Measurements from ENCODE around the gene TUT1.
A peak's percentile ranks its signal among the peaks of the same experiment; 100 is the strongest.

Gene TUT1

DNA sequence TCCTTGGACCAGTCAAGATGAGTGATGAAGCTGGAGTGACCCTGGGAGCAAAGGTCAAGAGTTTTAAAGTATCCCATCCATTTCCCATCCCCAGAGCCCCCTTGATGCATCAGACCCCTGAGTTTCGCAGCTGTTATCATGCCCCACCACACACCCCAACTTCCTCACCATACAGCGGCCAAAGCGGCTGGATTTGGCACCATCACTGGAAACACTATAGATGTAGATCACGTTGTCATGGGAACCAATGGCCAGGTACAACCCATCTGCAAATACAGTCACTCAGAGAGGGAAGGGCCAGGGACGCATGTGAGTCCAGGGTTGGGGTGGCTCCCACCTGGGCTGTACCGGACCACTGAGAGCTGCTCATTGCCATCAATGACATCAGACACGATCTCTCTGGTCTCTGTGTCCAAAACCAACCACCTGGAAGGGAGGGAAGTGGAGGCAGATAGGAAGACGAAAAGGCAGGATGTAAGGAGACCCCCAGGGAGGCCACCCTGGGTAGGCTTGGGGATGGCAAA lies 12.5 kb upstream of the TUT1 start:
- H3K79me1 ChIP-seq (ENCODE audit: low read depth, low read length): peaks cover 8% of the 10 kb centered on the region
- H3K18ac ChIP-seq (ENCODE audit: low read length): no peak overlapping the region
- H3K27ac ChIP-seq (replicated peaks; ENCODE audit: low read length): no peak overlapping the region
- no peak overlapping the region for H2BK120ac ChIP-seq (ENCODE audit: low read depth, low read length)
- H2BK5ac ChIP-seq (ENCODE audit: low read length): no peak overlapping the region
- no peak overlapping the region for H3K14ac ChIP-seq (ENCODE audit: low read length)
- H4K8ac ChIP-seq (ENCODE audit: low read depth, low read length): no peak overlapping the region
- H3K9me3 ChIP-seq (replicated peaks in 1 of 2; ENCODE audit: control insufficient read depth in 2 of 2, insufficient read depth in 1 of 2, low read depth in 1 of 2, low read length in 2 of 2): no peaks in the 10 kb centered on the region
- H2AFZ ChIP-seq (ENCODE audit: low read length): no peak overlapping the region
- H3K4ac ChIP-seq (ENCODE audit: low read length): no peak overlapping the region
- no peak overlapping the region for H4K91ac ChIP-seq (ENCODE audit: low read depth, low read length, poor library complexity)
- H3K9ac ChIP-seq (ENCODE audit: low read depth, low read length, poor library complexity): no peak overlapping the region
- DNase-seq (ENCODE audit: low spot score): no peak
- H2BK15ac ChIP-seq (ENCODE audit: low read length): no peak overlapping the region
- H3K4me3 ChIP-seq (ENCODE audit: low read length in 2 of 2): no peak overlapping the region
- no peak overlapping the region for H3K23ac ChIP-seq (ENCODE audit: low read depth, low read length, poor library complexity)
- H3K27me3 ChIP-seq (ENCODE audit: control insufficient read depth in 3 of 3, insufficient read depth in 3 of 3, low read depth in 1 of 3, low read length in 3 of 3): peaks cover 0 to 17% (median 0%) of the 10 kb centered on the region in 3 experiments
- WGBS, 2 donors (ENCODE audit: extremely low coverage in 2 of 2, insufficient read length in 2 of 2, insufficient replicate concordance in 1 of 2): no CpG with 5 or more reads among the region's 8 CpGs
- H2BK12ac ChIP-seq (ENCODE audit: low read length): no peak overlapping the region
- H3K36me3 ChIP-seq (replicated peaks in 1 of 2; ENCODE audit: control insufficient read depth in 2 of 2, insufficient read depth in 2 of 2, low read length in 2 of 2): peaks cover 4 to 35% of the 10 kb centered on the region in 2 donors
- no peak overlapping the region for H2AK5ac ChIP-seq (ENCODE audit: low read depth, low read length)
- peaks cover 19 to 34% of the 10 kb centered on the region in 2 donors for H3K4me1 ChIP-seq (ENCODE audit: control insufficient read depth in 2 of 2, insufficient read depth in 1 of 2, low read depth in 1 of 2, low read length in 2 of 2)
- no peak overlapping the region for H3K4me2 ChIP-seq (ENCODE audit: insufficient read depth, low read length, poor library complexity, severe bottlenecking)

DNA sequence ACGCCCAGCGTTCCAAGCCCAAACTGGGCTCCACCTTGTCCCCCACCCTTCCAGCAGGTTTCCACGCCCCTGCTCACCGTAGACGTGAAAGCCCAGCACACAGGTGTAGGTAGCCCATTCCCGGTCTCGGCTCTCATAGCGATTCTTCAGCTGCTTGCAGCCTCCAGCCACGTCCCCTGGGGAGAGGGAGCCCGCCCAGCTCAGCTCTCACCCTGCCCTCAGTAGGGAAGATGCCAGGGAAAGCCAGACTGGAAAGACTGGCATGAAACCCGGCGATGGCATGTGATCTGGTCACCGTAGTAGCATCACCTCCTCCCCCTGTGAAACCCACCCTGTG lies 11.7 kb upstream of the TUT1 start:
- H2AFZ ChIP-seq (ENCODE audit: low read length): no peak overlapping the region
- peak overlapping the region; percentile 88 for H2BK15ac ChIP-seq (ENCODE audit: low read length)
- peaks cover 8% of the 10 kb centered on the region for H3K79me1 ChIP-seq (ENCODE audit: low read depth, low read length)
- H4K91ac ChIP-seq (ENCODE audit: low read depth, low read length, poor library complexity): no peak overlapping the region
- peak overlapping the region; percentile 86 for H2AK5ac ChIP-seq (ENCODE audit: low read depth, low read length)
- peak overlapping the region; percentile 90 for H3K4me2 ChIP-seq (ENCODE audit: insufficient read depth, low read length, poor library complexity, severe bottlenecking)
- WGBS, 2 donors (ENCODE audit: extremely low coverage in 2 of 2, insufficient read length in 2 of 2, insufficient replicate concordance in 1 of 2): no CpG with 5 or more reads among the region's 13 CpGs
- peak overlapping the region; percentile 96 for H3K18ac ChIP-seq (ENCODE audit: low read length)
- H3K14ac ChIP-seq (ENCODE audit: low read length): no peak overlapping the region
- H2BK5ac ChIP-seq (ENCODE audit: low read length): peak overlapping the region; percentile 33
- peaks cover 10 to 40% of the 10 kb centered on the region in 2 donors for H3K36me3 ChIP-seq (replicated peaks in 1 of 2; ENCODE audit: control insufficient read depth in 2 of 2, insufficient read depth in 2 of 2, low read length in 2 of 2)
- peak overlapping the region in 1 of 2 donors; percentile 78 for H3K4me3 ChIP-seq (ENCODE audit: low read length in 2 of 2)
- peak overlapping the region; percentile 82 for H3K9ac ChIP-seq (ENCODE audit: low read depth, low read length, poor library complexity)
- H3K27me3 ChIP-seq (ENCODE audit: control insufficient read depth in 3 of 3, insufficient read depth in 3 of 3, low read depth in 1 of 3, low read length in 3 of 3): peaks cover 0 to 17% (median 0%) of the 10 kb centered on the region in 3 experiments
- H2BK120ac ChIP-seq (ENCODE audit: low read depth, low read length): peak overlapping the region; percentile 6
- no peak for DNase-seq (ENCODE audit: low spot score)
- H3K23ac ChIP-seq (ENCODE audit: low read depth, low read length, poor library complexity): no peak overlapping the region
- peaks cover 19 to 37% of the 10 kb centered on the region in 2 donors for H3K4me1 ChIP-seq (ENCODE audit: control insufficient read depth in 2 of 2, insufficient read depth in 1 of 2, low read depth in 1 of 2, low read length in 2 of 2)
- H2BK12ac ChIP-seq (ENCODE audit: low read length): peak overlapping the region; percentile 77
- no peak overlapping the region for H3K27ac ChIP-seq (replicated peaks; ENCODE audit: low read length)
- H4K8ac ChIP-seq (ENCODE audit: low read depth, low read length): no peak overlapping the region
- no peak overlapping the region for H3K4ac ChIP-seq (ENCODE audit: low read length)
- H3K9me3 ChIP-seq (replicated peaks in 1 of 2; ENCODE audit: control insufficient read depth in 2 of 2, insufficient read depth in 1 of 2, low read depth in 1 of 2, low read length in 2 of 2): no peaks in the 10 kb centered on the region

DNA sequence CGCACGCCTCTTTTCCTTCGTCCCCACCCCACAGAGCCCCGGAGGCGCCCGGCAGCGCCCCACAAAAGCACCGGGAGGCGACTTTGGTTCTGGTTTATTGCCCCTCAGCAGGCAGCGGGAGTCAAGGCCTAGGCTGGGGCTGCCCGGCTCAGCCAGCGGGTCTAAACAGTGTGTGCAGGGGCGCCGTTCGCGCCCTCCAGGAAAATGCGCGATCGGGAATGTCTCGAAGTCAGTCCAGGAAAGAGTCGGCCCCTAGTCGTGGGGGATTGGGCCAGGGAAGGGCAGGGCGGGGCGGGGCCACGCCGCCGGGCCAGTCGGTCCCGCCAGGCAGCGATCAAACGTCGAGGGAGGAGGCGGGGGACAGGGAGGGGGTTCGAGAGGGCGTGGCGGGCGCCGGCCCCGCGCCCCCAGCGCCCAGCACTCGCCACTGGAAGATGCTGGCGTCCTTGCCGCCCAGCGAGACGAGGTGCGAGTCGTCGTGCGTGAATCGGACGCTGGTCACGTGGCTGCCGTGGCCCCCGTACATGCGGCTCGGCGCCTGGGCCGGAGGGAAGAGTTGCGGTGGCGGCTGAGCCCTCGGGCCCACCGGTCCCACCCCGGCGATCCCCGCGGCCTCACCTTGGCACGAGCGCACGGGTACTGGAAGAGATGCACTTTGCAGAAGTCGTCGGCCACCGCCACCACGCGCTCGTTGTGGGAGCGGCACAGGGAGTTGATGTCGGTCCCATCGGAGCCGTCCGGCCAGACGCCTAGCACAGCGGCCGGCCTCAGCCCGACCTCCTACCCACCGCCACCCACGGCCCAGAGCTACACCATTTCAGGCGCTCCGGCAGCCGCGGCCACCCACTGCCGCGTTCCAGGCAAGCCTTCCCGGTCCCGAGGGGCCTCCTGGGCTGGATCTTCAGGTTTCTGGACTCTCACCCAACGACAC lies 11.1 kb upstream of the TUT1 start:
- WGBS, 2 donors (ENCODE audit: extremely low coverage in 2 of 2, insufficient read length in 2 of 2, insufficient replicate concordance in 1 of 2): no CpG with 5 or more reads among the region's 96 CpGs

More for the DNA sequence above, 11.1 kb upstream of the TUT1 start:
- peaks cover 0 to 17% (median 0%) of the 10 kb centered on the region in 3 experiments for H3K27me3 ChIP-seq (ENCODE audit: control insufficient read depth in 3 of 3, insufficient read depth in 3 of 3, low read depth in 1 of 3, low read length in 3 of 3)
- H3K18ac ChIP-seq (ENCODE audit: low read length): peak overlapping the region; percentile 96
- H3K4me2 ChIP-seq (ENCODE audit: insufficient read depth, low read length, poor library complexity, severe bottlenecking): peak overlapping the region; percentile 90
- H3K9ac ChIP-seq (ENCODE audit: low read depth, low read length, poor library complexity): peak overlapping the region; percentile 82
- H3K4me3 ChIP-seq (ENCODE audit: low read length in 2 of 2): peak overlapping the region in 1 of 2 donors; percentile 78
- H2BK15ac ChIP-seq (ENCODE audit: low read length): peak overlapping the region; percentile 88
- H2BK5ac ChIP-seq (ENCODE audit: low read length): peak overlapping the region; percentile 33
- no peak overlapping the region for H4K8ac ChIP-seq (ENCODE audit: low read depth, low read length)
- peak overlapping the region; percentile 92 for H3K14ac ChIP-seq (ENCODE audit: low read length)
- peak overlapping the region; percentile 52 for H3K27ac ChIP-seq (replicated peaks; ENCODE audit: low read length)
- H2BK12ac ChIP-seq (ENCODE audit: low read length): peak overlapping the region; percentile 77
- H3K23ac ChIP-seq (ENCODE audit: low read depth, low read length, poor library complexity): peak overlapping the region; percentile 82
- peaks cover 17 to 43% of the 10 kb centered on the region in 2 donors for H3K36me3 ChIP-seq (replicated peaks in 1 of 2; ENCODE audit: control insufficient read depth in 2 of 2, insufficient read depth in 2 of 2, low read length in 2 of 2)
- peak overlapping the region; percentile 31 for H4K91ac ChIP-seq (ENCODE audit: low read depth, low read length, poor library complexity)
- peak overlapping the region; percentile 6 for H2BK120ac ChIP-seq (ENCODE audit: low read depth, low read length)
- H3K79me1 ChIP-seq (ENCODE audit: low read depth, low read length): peaks cover 8% of the 10 kb centered on the region
- H3K4ac ChIP-seq (ENCODE audit: low read length): no peak overlapping the region
- peak overlapping the region; percentile 86 for H2AK5ac ChIP-seq (ENCODE audit: low read depth, low read length)
- no peak for DNase-seq (ENCODE audit: low spot score)
- H3K4me1 ChIP-seq (ENCODE audit: control insufficient read depth in 2 of 2, insufficient read depth in 1 of 2, low read depth in 1 of 2, low read length in 2 of 2): peaks cover 19 to 37% of the 10 kb centered on the region in 2 donors
- H2AFZ ChIP-seq (ENCODE audit: low read length): peak overlapping the region; percentile 81
- no peaks in the 10 kb centered on the region for H3K9me3 ChIP-seq (replicated peaks in 1 of 2; ENCODE audit: control insufficient read depth in 2 of 2, insufficient read depth in 1 of 2, low read depth in 1 of 2, low read length in 2 of 2)

All from neuronal stem cell (in vitro differentiated cells).